HCT116 (cell line): Measurements from ENCODE around the gene ACAT1. TPM values are rescaled to one million over a fixed set of nuclear protein-coding genes. Genes with fewer than 3 reads are reported as not detected.

Experiments used
- ATAC-seq: fragments of 200-7000 bp; cut with Tn5 transposase; 2 replicates; pipeline ENCODE4 v1.9.1; 2020; ENCODE audit warnings: mild to moderate bottlenecking, moderate library complexity
- BruUV-seq: library from RNA; stranded (reverse); fragments of 400-500 nt; replicated peaks from 2 replicates; lab custom pipeline; 2021; lab: Mats Ljungman, UMichigan
- CTCF ChIA-PET: fragments of 300-600 bp; sonication (Branson Sonifier 250); formaldehyde crosslinking; loops from one replicate; lab custom pipeline; 2021; ENCODE audit warnings: antibody characterized with exemption; lab: Charles Lee
- POLR2A ChIA-PET: fragments of 300-600, 350-600 bp; sonication (Branson Sonifier 250); formaldehyde crosslinking; loops from one replicate; lab custom pipeline; 2021; ENCODE audit warnings: antibody characterized with exemption; lab: Charles Lee
- RAD21 ChIA-PET, 2 experiments: fragments of 300-600 bp; sonication (Branson Sonifier 250); formaldehyde crosslinking; loops; one replicate each; lab custom pipeline; 2023; ENCODE audit warnings: low total read pairs in 2 of 2; ENCODE audit not compliant: uncharacterized antibody in 2 of 2, unreplicated experiment in 2 of 2, low non-redundant PET in 1 of 2; lab: Charles Lee
- DNase-seq: peaks from one replicate; pipeline ENCODE4 v3.0.0-alpha.2; 2010; ENCODE audit warnings: low read depth, low spot score
- H2AFZ ChIP-seq: fragments of 200-600 bp; shearing (Covaris generic), sonication (generic); 2 replicates; pipeline ENCODE4 v1.6.1; 2017; ENCODE audit warnings: low read depth, mixed run types, mixed read lengths, antibody characterized with exemption, low read length; ENCODE audit not compliant: poor library complexity, severe bottlenecking
- H3K27ac ChIP-seq: 2 replicates; pipeline ENCODE4 v1.5.1; 2012; ENCODE audit warnings: low read depth, low read length
- H3K27me3 ChIP-seq: fragments of 200-600 bp; sonication (generic); 2 replicates; pipeline ENCODE4 v1.6.1; 2016; ENCODE audit warnings: mixed run types, low read length, mixed read lengths; ENCODE audit not compliant: insufficient read depth
- H3K36me3 ChIP-seq, 2 experiments: fragments of 200-500 bp in 1 of 2; fragments of 200-600 bp in 1 of 2; sonication (Bioruptor generic) in 1 of 2; sonication (generic) in 1 of 2; 2 replicates each; pipeline versions ENCODE4 v1.5.1 to v1.6.1; 2014 to 2016; ENCODE audit warnings: low read length in 2 of 2, inconsistent platforms in 1 of 2, mixed read lengths in 1 of 2, mixed run types in 1 of 2; ENCODE audit not compliant: insufficient read depth in 2 of 2, control insufficient read depth in 1 of 2
- H3K4me1 ChIP-seq, 2 experiments: fragments of 200-600 bp in 1 of 2; sonication (generic) in 1 of 2; 2 replicates each; pipeline versions ENCODE4 v1.5.1 to v1.6.1; 2012 to 2017; ENCODE audit warnings: low read length in 2 of 2, inconsistent platforms in 1 of 2, mild to moderate bottlenecking in 1 of 2, mixed read lengths in 1 of 2, mixed run types in 1 of 2, moderate library complexity in 1 of 2; ENCODE audit not compliant: insufficient read depth in 2 of 2, control insufficient read depth in 1 of 2
- H3K4me2 ChIP-seq: fragments of 200-600 bp; sonication (generic); 2 replicates; pipeline ENCODE4 v1.6.1; 2017; ENCODE audit warnings: mixed run types, low read length, mixed read lengths
- H3K4me3 ChIP-seq, 2 experiments: fragments of 200-600 bp in 1 of 2; sonication (generic) in 1 of 2; replicated peaks in 1 of 2; 2 replicates each; pipeline ENCODE4 v1.5.1; 2011 to 2016; ENCODE audit warnings: low read length in 2 of 2, control low read depth in 1 of 2, low read depth in 1 of 2, mild to moderate bottlenecking in 1 of 2, mixed read lengths in 1 of 2, mixed run types in 1 of 2
- H3K79me2 ChIP-seq: fragments of 200-600 bp; sonication (generic); 2 replicates; pipeline ENCODE4 v1.6.1; 2017; ENCODE audit warnings: mild to moderate bottlenecking, mixed run types, low read length, moderate library complexity, mixed read lengths; ENCODE audit not compliant: insufficient read depth
- H3K9ac ChIP-seq: fragments of 200-600 bp; sonication (generic); 2 replicates; pipeline ENCODE4 v1.6.1; 2016; ENCODE audit warnings: low read length, mixed read lengths
- H3K9me2 ChIP-seq: fragments of 200-600 bp; sonication (generic), shearing (Covaris generic); 2 replicates; pipeline ENCODE4 v1.6.1; 2017; ENCODE audit warnings: mixed run types, mild to moderate bottlenecking, moderate library complexity; ENCODE audit not compliant: insufficient read depth
- H3K9me3 ChIP-seq, 2 experiments: fragments of 200-500 bp in 1 of 2; fragments of 200-600 bp in 1 of 2; sonication (Bioruptor generic) in 1 of 2; sonication (generic) in 1 of 2; 2 replicates each; pipeline ENCODE4 v1.6.1; 2014 to 2017; ENCODE audit warnings: low read length in 2 of 2, mixed read lengths in 2 of 2, inconsistent platforms in 1 of 2, low read depth in 1 of 2, mild to moderate bottlenecking in 1 of 2, mixed run types in 1 of 2, moderate library complexity in 1 of 2; ENCODE audit not compliant: control insufficient read depth in 1 of 2, insufficient read depth in 1 of 2
- H4K20me1 ChIP-seq: fragments of 200-600 bp; sonication (generic), shearing (Covaris generic); 2 replicates; pipeline ENCODE4 v1.6.1; 2017; ENCODE audit warnings: mixed run types, mild to moderate bottlenecking, moderate library complexity; ENCODE audit not compliant: insufficient read depth
- ATF3 ChIP-seq: IDR thresholded peaks from 2 replicates; pipeline ENCODE4 v1.6.1; 2012
- CTCF ChIP-seq, 3 experiments: fragments of 200-600 bp in 1 of 3; sonication (generic) in 1 of 3; IDR thresholded peaks in 2 of 3; conservative IDR thresholded peaks in 1 of 3; 2 replicates each; pipeline ENCODE4 v1.5.1; 2012 to 2017; ENCODE audit warnings: low read depth in 2 of 3, low read length in 2 of 3, antibody characterized with exemption in 1 of 3, borderline replicate concordance in 1 of 3, control low read depth in 1 of 3, mild to moderate bottlenecking in 1 of 3, mixed read lengths in 1 of 3, mixed run types in 1 of 3, moderate library complexity in 1 of 3; ENCODE audit not compliant: insufficient read depth in 1 of 3
- EGR1 ChIP-seq: IDR thresholded peaks from 2 replicates; pipeline ENCODE4 v1.6.1; 2012; ENCODE audit warnings: low read depth
- ELF1 ChIP-seq: IDR thresholded peaks from 2 replicates; pipeline ENCODE4 v1.6.1; 2012; ENCODE audit warnings: low read depth, borderline replicate concordance
- EZH2phosphoT487 ChIP-seq: fragments of 200-600 bp; IDR thresholded peaks from 2 replicates; pipeline ENCODE4 v1.6.1; 2018; ENCODE audit warnings: antibody characterized with exemption, borderline replicate concordance
- JUND ChIP-seq: IDR thresholded peaks from 2 replicates; pipeline ENCODE4 v1.6.1; 2012
- MAX ChIP-seq: IDR thresholded peaks from 2 replicates; pipeline ENCODE4 v1.6.1; 2012
- POLR2AphosphoS5 ChIP-seq: IDR thresholded peaks from 2 replicates; pipeline ENCODE4 v1.6.1; 2011; ENCODE audit warnings: mild to moderate bottlenecking, low read depth, low read length, moderate library complexity
- RAD21 ChIP-seq: IDR thresholded peaks from 2 replicates; pipeline ENCODE4 v1.6.1; 2012; ENCODE audit warnings: low read depth, mild to moderate bottlenecking
- REST ChIP-seq: IDR thresholded peaks from 2 replicates; pipeline ENCODE4 v1.6.1; 2012; ENCODE audit warnings: low read depth
- SIN3A ChIP-seq: IDR thresholded peaks from 2 replicates; pipeline ENCODE4 v1.6.1; 2012; ENCODE audit warnings: low read depth
- SP1 ChIP-seq: IDR thresholded peaks from 2 replicates; pipeline ENCODE4 v1.6.1; 2012; ENCODE audit warnings: low read depth
- TCF7L2 ChIP-seq: IDR thresholded peaks from 2 replicates; pipeline ENCODE4 v1.7.0; 2011; ENCODE audit warnings: borderline replicate concordance, inconsistent platforms; ENCODE audit not compliant: insufficient read depth, insufficient read length; ENCODE audit errors: extremely low read depth
- ZFX ChIP-seq: fragments of 450-650 bp; IDR thresholded peaks from 2 replicates; pipeline ENCODE4 v1.6.1; 2017
- ZNF274 ChIP-seq: fragments of 200-500 bp; sonication (Bioruptor generic); IDR thresholded peaks from 2 replicates; pipeline ENCODE4 v1.6.1; 2014; ENCODE audit warnings: mild to moderate bottlenecking, low read depth, low read length, inconsistent platforms
- intact Hi-C: fragments of 100-400 bp; cut with micrococcal nuclease; formaldehyde crosslinking; loops from 2 replicates; pipeline ENCODE4 v1.10.0; 2022
- total RNA-seq: library from RNA; stranded (reverse); gene quantifications from one replicate; pipeline ENCODE4 v1.2.1, GENCODE V29; 2021; ENCODE audit not compliant: unreplicated experiment

ACAT1 gene
- total RNA-seq, 1 experiment from 2014 or later = 83.8 TPM

GRCh38 chr11:108170184-108170583 is 48.8 kb downstream of the ACAT1 start:
- H3K9me2 ChIP-seq = no peaks in the 10 kb centered on the region
- no peaks in the 10 kb centered on the region for H3K4me1 ChIP-seq
- intact Hi-C loops = no loop called here
- RAD21 ChIA-PET = no interaction called here
- no peak for ATAC-seq
- H3K4me3 ChIP-seq = no peak overlapping the region
- CTCF ChIA-PET = no interaction called here
- H3K79me2 ChIP-seq = no peaks in the 10 kb centered on the region
- no peak overlapping the region for H3K9ac ChIP-seq
- no peak for DNase-seq
- H3K27ac ChIP-seq = no peak overlapping the region
- BruUV-seq = no TSS peak
- H3K36me3 ChIP-seq = peaks cover 26 to 35% of the 10 kb centered on the region in 2 experiments; a peak in 3 of 4 replicates
- POLR2A ChIA-PET = no interaction called here
- no peaks in the 10 kb centered on the region for H3K9me3 ChIP-seq
- no peak overlapping the region for H2AFZ ChIP-seq
- no peaks in the 10 kb centered on the region for H4K20me1 ChIP-seq
- no peaks in the 10 kb centered on the region for H3K27me3 ChIP-seq
- TF ChIP-seq POLR2AphosphoS5 = no peak
- TF ChIP-seq TCF7L2 = no peak
- TF ChIP-seq ELF1 = no peak
- no peak for TF ChIP-seq SP1
- TF ChIP-seq MAX = no peak
- TF ChIP-seq ATF3 = no peak
- no peak for TF ChIP-seq ZFX
- TF ChIP-seq RAD21 = no peak
- no peak overlapping the region for H3K4me2 ChIP-seq

- H3K79me2 ChIP-seq = no peaks in the 10 kb centered on the region
- ChIA-PET POLR2A (no interaction called here), CTCF (no interaction called here), RAD21 (no interaction called here)
- no peaks in the 10 kb centered on the region for H3K4me1 ChIP-seq
- no peaks in the 10 kb centered on the region for H3K27me3 ChIP-seq
- peaks cover 21 to 23% of the 10 kb centered on the region in 2 experiments for H3K36me3 ChIP-seq
- no peaks in the 10 kb centered on the region for H4K20me1 ChIP-seq
- no peak overlapping the region for H3K4me2 ChIP-seq
- no peak overlapping the region for H3K27ac ChIP-seq
- intact Hi-C loops = no loop called here
- DNase-seq = no peak
- no peak overlapping the region for H2AFZ ChIP-seq
- no peak overlapping the region for H3K4me3 ChIP-seq
- ATAC-seq = no peak
- no peaks in the 10 kb centered on the region for H3K9me2 ChIP-seq
- H3K9me3 ChIP-seq = no peaks in the 10 kb centered on the region
- BruUV-seq = no TSS peak
- H3K9ac ChIP-seq = no peak overlapping the region
- TF ChIP-seq SIN3A = no peak
- no peak for TF ChIP-seq ZNF274
- no peak for TF ChIP-seq REST
- TF ChIP-seq JUND = no peak
- TF ChIP-seq SP1 = no peak
- no peak for TF ChIP-seq RAD21
- TF ChIP-seq CTCF (IDR thresholded peaks at IDR 0.05 in 2 of 3, conservative IDR thresholded peaks at IDR 0.05 in 1 of 3; ENCODE audit: borderline replicate concordance in 1 of 3, insufficient read depth in 1 of 3, low read depth in 2 of 3, low read length in 2 of 3) = no peak
- TF ChIP-seq EZH2phosphoT487 = no peak
- TF ChIP-seq EGR1 = no peak
- no peak for TF ChIP-seq ZFX
- no peak for TF ChIP-seq POLR2AphosphoS5
- no peak for TF ChIP-seq MAX
These were observed 56.2 kb downstream of the ACAT1 start for GRCh38 chr11:108177570-108177969.
